ENCODE measurements around the gene ADAM22. TPM values are rescaled to one million over a fixed set of nuclear protein-coding genes. Genes with fewer than 3 reads are reported as not detected.

Gene ADAM22
- total and polyA plus RNA-seq, 7 donors = 0.09 to 7.0 (median 0.42) TPM

GRCh38 chr7:88223265-88223664, 289.2 kb downstream of the ADAM22 start:
- Histone ChIP-seq H3K4me1 (peaks cover 7% of the 10 kb centered on the region), H3K27me3 (ENCODE audit: insufficient read depth in 3 of 3, low read length in 2 of 3) (no peaks in the 10 kb centered on the region), H3K36me3 (ENCODE audit: insufficient read depth in 1 of 2, low read depth in 1 of 2) (no peaks in the 10 kb centered on the region), H3K4me3 (no peak overlapping the region), H3K27ac (no peak overlapping the region), H3K9me3 (no peaks in the 10 kb centered on the region)
- DNase-seq (no peak), ATAC-seq (no peak)
- no peak for TF ChIP-seq CTCF (IDR thresholded peaks at IDR 0.05)
- WGBS, 3 donors = 93 to 98% (median 98%) methylated on average over 2 of the region's 2 CpGs
- intact Hi-C loops (cut with DNase I) = no loop called here

- intact Hi-C loops (cut with DNase I) = no loop called here
- no peak overlapping the region for H3K4me3 ChIP-seq
- WGBS, 3 donors = 58 to 72% (median 63%) methylated on average over 2 of the region's 2 CpGs
Measured at GRCh38 chr7:88224601-88225275, 290.7 kb downstream of the ADAM22 start.

GRCh38 chr7:88226201-88226600, 292.1 kb downstream of the ADAM22 start:
- intact Hi-C loops (cut with DNase I) = no loop called here
- Histone ChIP-seq H3K36me3 (ENCODE audit: insufficient read depth in 1 of 2, low read depth in 1 of 2) (no peaks in the 10 kb centered on the region), H3K4me1 (no peaks in the 10 kb centered on the region), H3K9me3 (no peaks in the 10 kb centered on the region), H3K27me3 (ENCODE audit: insufficient read depth in 3 of 3, low read length in 2 of 3) (no peaks in the 10 kb centered on the region), H3K4me3 (no peak overlapping the region), H3K27ac (no peak overlapping the region)
- WGBS, 3 donors = 89 to 91% (median 89%) methylated on average over 4 of the region's 4 CpGs
- ATAC-seq (no peak), DNase-seq (no peak)
- TF ChIP-seq CTCF (IDR thresholded peaks at IDR 0.05) = no peak

More at GRCh38 chr7:88224601-88225275, 290.7 kb downstream of the ADAM22 start:
- Histone ChIP-seq H3K36me3 (ENCODE audit: insufficient read depth in 1 of 2, low read depth in 1 of 2) (no peaks in the 10 kb centered on the region), H3K27ac (no peak overlapping the region), H3K27me3 (ENCODE audit: insufficient read depth in 3 of 3, low read length in 2 of 3) (no peaks in the 10 kb centered on the region), H3K9me3 (no peaks in the 10 kb centered on the region), H3K4me1 (no peaks in the 10 kb centered on the region)
- TF ChIP-seq CTCF (IDR thresholded peaks at IDR 0.05) = no peak
- no peak for DNase-seq
- ATAC-seq = no peak

- Histone ChIP-seq H3K36me3 (ENCODE audit: insufficient read depth in 1 of 2, low read depth in 1 of 2) (no peaks in the 10 kb centered on the region), H3K9me3 (no peaks in the 10 kb centered on the region), H3K4me1 (no peaks in the 10 kb centered on the region), H3K27ac (no peak overlapping the region), H3K4me3 (no peak overlapping the region), H3K27me3 (ENCODE audit: insufficient read depth in 3 of 3, low read length in 2 of 3) (no peaks in the 10 kb centered on the region)
- 86 to 94% (median 88%) methylated on average over 6 of the region's 6 CpGs for WGBS, 3 donors
- DNase-seq = no peak
- no peak for ATAC-seq
- no peak for TF ChIP-seq CTCF (IDR thresholded peaks at IDR 0.05)
- intact Hi-C loops (cut with DNase I) = no loop called here
Measured at GRCh38 chr7:88226886-88227516, 292.9 kb downstream of the ADAM22 start.

Data from psoas muscle (tissue), 8 donors.